Vagina (tissue), 2 donors: ENCODE data around the gene TGFB1. TPM values are rescaled to one million over a fixed set of nuclear protein-coding genes. Genes with fewer than 3 reads are reported as not detected.

Source experiments
- DNase-seq, 2 donors: peaks; one replicate each; pipeline ENCODE4 v3.0.0-alpha.2; 2017; ENCODE audit errors: extremely low spot score in 2 of 2
- H3K27ac ChIP-seq: fragments of 200-600 bp; sonication (generic); one replicate; pipeline ENCODE4 v1.5.1; 2019
- H3K27me3 ChIP-seq: fragments of 200-600 bp; sonication (generic); one replicate; pipeline ENCODE4 v1.5.1; 2019
- H3K36me3 ChIP-seq, 2 donors: fragments of 200-600 bp; sonication (generic); one replicate each; pipeline ENCODE4 v1.5.1; 2017 to 2019
- H3K4me1 ChIP-seq: fragments of 200-600 bp; sonication (generic); one replicate; pipeline ENCODE4 v1.5.1; 2019
- H3K4me3 ChIP-seq, 2 donors: fragments of 200-600 bp; sonication (generic); 1 replicate in 1 of 2; 2 replicates in 1 of 2; pipeline ENCODE4 v1.5.1; 2016 to 2019
- H3K9me3 ChIP-seq: fragments of 200-600 bp; sonication (generic); one replicate; pipeline ENCODE4 v1.5.1; 2019
- POLR2A ChIP-seq, 2 donors: fragments of 450-650 bp; IDR thresholded peaks; one replicate each; pipeline ENCODE4 v1.6.1; 2017; ENCODE audit warnings: antibody characterized with exemption in 2 of 2, mild to moderate bottlenecking in 2 of 2, moderate library complexity in 2 of 2
- POLR2AphosphoS5 ChIP-seq, 2 donors: sonication (generic); formaldehyde crosslinking; IDR thresholded peaks; one replicate each; pipeline ENCODE4 v1.9.0; 2017; ENCODE audit warnings: antibody characterized with exemption in 2 of 2, mild to moderate bottlenecking in 2 of 2, low read depth in 1 of 2; ENCODE audit not compliant: insufficient read depth in 1 of 2
- intact Hi-C: fragments of 100-400 bp; cut with DNase I; formaldehyde crosslinking; loops from one replicate; pipeline ENCODE4 v1.15.1; 2023
- total RNA-seq: library from RNA; depleted of rRNA; stranded (reverse); fragments of >200 nt; gene quantifications from one replicate; pipeline ENCODE4 v1.2.3, GENCODE V29; 2016
- TF ChIP-seq, protein P1 (sequence below), 3 experiments: fragments of 450-650 bp in 2 of 3; fragments of 200-600 bp in 1 of 3; sonication (generic) in 1 of 3; IDR thresholded peaks; one replicate each; pipeline ENCODE4 v1.5.1; 2017 to 2019; ENCODE audit warnings: antibody characterized with exemption in 3 of 3, mild to moderate bottlenecking in 2 of 3, moderate library complexity in 2 of 3

Gene TGFB1
- total RNA-seq, 1 donor from 2014 or later: 53.3 TPM

GRCh38 chr19:41305927-41306793 is 47.6 kb downstream of the TGFB1 start:
- DNase-seq: no peak
- H3K27me3 ChIP-seq: no peaks in the 10 kb centered on the region
- H3K27ac ChIP-seq: peak overlapping the region; percentile 42
- H3K9me3 ChIP-seq: no peaks in the 10 kb centered on the region
- TF ChIP-seq, protein P1, sequence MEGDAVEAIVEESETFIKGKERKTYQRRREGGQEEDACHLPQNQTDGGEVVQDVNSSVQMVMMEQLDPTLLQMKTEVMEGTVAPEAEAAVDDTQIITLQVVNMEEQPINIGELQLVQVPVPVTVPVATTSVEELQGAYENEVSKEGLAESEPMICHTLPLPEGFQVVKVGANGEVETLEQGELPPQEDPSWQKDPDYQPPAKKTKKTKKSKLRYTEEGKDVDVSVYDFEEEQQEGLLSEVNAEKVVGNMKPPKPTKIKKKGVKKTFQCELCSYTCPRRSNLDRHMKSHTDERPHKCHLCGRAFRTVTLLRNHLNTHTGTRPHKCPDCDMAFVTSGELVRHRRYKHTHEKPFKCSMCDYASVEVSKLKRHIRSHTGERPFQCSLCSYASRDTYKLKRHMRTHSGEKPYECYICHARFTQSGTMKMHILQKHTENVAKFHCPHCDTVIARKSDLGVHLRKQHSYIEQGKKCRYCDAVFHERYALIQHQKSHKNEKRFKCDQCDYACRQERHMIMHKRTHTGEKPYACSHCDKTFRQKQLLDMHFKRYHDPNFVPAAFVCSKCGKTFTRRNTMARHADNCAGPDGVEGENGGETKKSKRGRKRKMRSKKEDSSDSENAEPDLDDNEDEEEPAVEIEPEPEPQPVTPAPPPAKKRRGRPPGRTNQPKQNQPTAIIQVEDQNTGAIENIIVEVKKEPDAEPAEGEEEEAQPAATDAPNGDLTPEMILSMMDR (IDR thresholded peaks at IDR 0.05): no peak
- TF ChIP-seq POLR2A (IDR thresholded peaks at IDR 0.05) (no peak), POLR2AphosphoS5 (IDR thresholded peaks at IDR 0.05; ENCODE audit: insufficient read depth in 1 of 2, low read depth in 1 of 2) (no peak)
- intact Hi-C loops: loop anchor here (5.0 to 10.0 kb wide), 2 partner anchors 39 to 101 kb away; no protein-coding TSS in a partner anchor
- H3K36me3 ChIP-seq: peaks cover 0 to 59% of the 10 kb centered on the region in 2 donors
- peaks cover 23% of the 10 kb centered on the region for H3K4me1 ChIP-seq
- H3K4me3 ChIP-seq: no peak overlapping the region

GRCh38 chr19:41304706-41305483 is 48.8 kb downstream of the TGFB1 start:
- Histone ChIP-seq H3K27me3 (no peaks in the 10 kb centered on the region), H3K9me3 (no peaks in the 10 kb centered on the region), H3K4me1 (peaks cover 24% of the 10 kb centered on the region), H3K27ac (peak overlapping the region; percentile 1), H3K36me3 (peaks cover 0 to 60% of the 10 kb centered on the region in 2 donors), H3K4me3 (no peak overlapping the region)
- TF ChIP-seq, protein P1 (IDR thresholded peaks at IDR 0.05): no peak
- TF ChIP-seq POLR2AphosphoS5 (IDR thresholded peaks at IDR 0.05; ENCODE audit: insufficient read depth in 1 of 2, low read depth in 1 of 2): no peak
- TF ChIP-seq POLR2A (IDR thresholded peaks at IDR 0.05): no peak
- DNase-seq: no peak
- intact Hi-C loops: loop anchor here (5.0 to 10.0 kb wide), 2 partner anchors 38 to 100 kb away; no protein-coding TSS in a partner anchor

GRCh38 chr19:41303954-41304353 is 49.8 kb downstream of the TGFB1 start:
- TF ChIP-seq POLR2A (IDR thresholded peaks at IDR 0.05) (no peak), POLR2AphosphoS5 (IDR thresholded peaks at IDR 0.05; ENCODE audit: insufficient read depth in 1 of 2, low read depth in 1 of 2) (no peak)
- TF ChIP-seq, protein P1 (IDR thresholded peaks at IDR 0.05): no peak
- intact Hi-C loops: loop anchor here (10.0 kb wide), 1 partner anchor 99 kb away; no protein-coding TSS in a partner anchor
- Histone ChIP-seq H3K4me1 (peaks cover 28% of the 10 kb centered on the region), H3K36me3 (peaks cover 0 to 60% of the 10 kb centered on the region in 2 donors), H3K4me3 (no peak overlapping the region), H3K27me3 (no peaks in the 10 kb centered on the region), H3K9me3 (no peaks in the 10 kb centered on the region), H3K27ac (no peak overlapping the region)
- no peak for DNase-seq

DNA sequence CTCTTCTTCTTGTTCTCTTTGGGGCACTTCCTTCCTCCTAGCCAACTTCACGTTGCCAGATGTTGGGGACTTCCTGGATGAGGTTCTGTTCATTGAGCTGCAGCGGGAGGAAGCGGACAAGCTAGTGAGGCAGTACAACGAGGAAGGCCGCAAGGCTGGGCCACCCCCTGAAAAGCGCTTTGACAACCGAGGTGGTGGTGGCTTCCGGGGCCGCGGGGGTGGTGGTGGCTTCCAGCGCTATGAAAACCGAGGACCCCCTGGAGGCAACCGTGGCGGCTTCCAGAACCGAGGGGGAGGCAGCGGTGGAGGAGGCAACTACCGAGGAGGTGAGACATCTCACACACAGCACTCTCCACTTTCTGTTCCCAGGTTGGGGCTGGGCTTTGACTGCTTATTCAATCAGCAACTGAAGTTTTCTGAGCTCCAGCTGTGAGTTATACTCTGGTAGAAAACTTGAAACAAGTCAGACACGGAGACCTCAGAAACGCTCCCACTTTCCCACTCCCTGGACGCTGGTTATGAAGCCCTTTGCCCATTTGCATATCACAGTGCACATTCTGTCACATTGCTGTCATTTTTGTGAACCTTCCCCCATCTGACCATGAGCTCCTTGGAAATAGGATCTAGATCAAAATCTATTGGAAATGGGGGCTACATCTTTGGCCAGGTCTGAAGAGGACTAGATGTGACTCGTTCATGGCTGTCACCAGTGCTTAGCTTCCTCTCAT is 50.9 kb downstream of the TGFB1 start:
- Histone ChIP-seq H3K27ac (no peak overlapping the region), H3K36me3 (peaks cover 0 to 60% of the 10 kb centered on the region in 2 donors), H3K27me3 (no peaks in the 10 kb centered on the region), H3K9me3 (no peaks in the 10 kb centered on the region), H3K4me3 (no peak overlapping the region), H3K4me1 (peaks cover 28% of the 10 kb centered on the region)
- DNase-seq: no peak
- intact Hi-C loops: loop anchor here (10.0 kb wide), 1 partner anchor 98 kb away; no protein-coding TSS in a partner anchor
- TF ChIP-seq, protein P1 (IDR thresholded peaks at IDR 0.05): no peak
- TF ChIP-seq POLR2AphosphoS5 (IDR thresholded peaks at IDR 0.05; ENCODE audit: insufficient read depth in 1 of 2, low read depth in 1 of 2) (no peak), POLR2A (IDR thresholded peaks at IDR 0.05) (no peak)
